GM23248 (cell line): ENCODE data around the gene SMIM23. TPM values are rescaled to one million over a fixed set of nuclear protein-coding genes. Genes with fewer than 3 reads are reported as not detected.

Source experiments
- DNase-seq: peaks from one replicate; pipeline ENCODE4 v3.0.0-alpha.2; 2015
- H2AFZ ChIP-seq: fragments of 200-600 bp; sonication (generic); 2 replicates; pipeline ENCODE4 v1.6.1; 2016; ENCODE audit warnings: antibody characterized with exemption
- H3F3A ChIP-seq: fragments of 200-600 bp; sonication (generic); 2 replicates; pipeline ENCODE4 v1.6.1; 2016; ENCODE audit warnings: mild to moderate bottlenecking, antibody characterized with exemption, mixed run types; ENCODE audit not compliant: insufficient read depth
- H3K27ac ChIP-seq: fragments of 200-600 bp; sonication (generic); 2 replicates; pipeline ENCODE4 v1.5.1; 2016; ENCODE audit warnings: mild to moderate bottlenecking
- H3K27me3 ChIP-seq: fragments of 200-600 bp; sonication (generic); replicated peaks from 2 replicates; pipeline ENCODE4 v1.6.1; 2016; ENCODE audit warnings: mild to moderate bottlenecking; ENCODE audit not compliant: insufficient read depth
- H3K36me3 ChIP-seq: fragments of 200-600 bp; sonication (generic); 2 replicates; pipeline ENCODE4 v1.6.1; 2016; ENCODE audit warnings: low read depth, mild to moderate bottlenecking
- H3K4me1 ChIP-seq: fragments of 200-600 bp; sonication (generic); 2 replicates; pipeline ENCODE4 v1.6.1; 2016; ENCODE audit warnings: mild to moderate bottlenecking; ENCODE audit not compliant: insufficient read depth
- H3K4me2 ChIP-seq: fragments of 200-600 bp; sonication (generic); one replicate; pipeline ENCODE4 v1.6.1; 2016; ENCODE audit warnings: mild to moderate bottlenecking; ENCODE audit not compliant: unreplicated experiment
- H3K4me3 ChIP-seq: fragments of 200-600 bp; sonication (generic); 2 replicates; pipeline ENCODE4 v1.5.1; 2016; ENCODE audit warnings: mild to moderate bottlenecking
- H3K79me2 ChIP-seq: fragments of 200-600 bp; sonication (generic); 2 replicates; pipeline ENCODE4 v1.6.1; 2016; ENCODE audit warnings: mild to moderate bottlenecking; ENCODE audit not compliant: insufficient read depth
- H3K9ac ChIP-seq: fragments of 200-600 bp; sonication (generic); 2 replicates; pipeline ENCODE4 v1.6.1; 2016; ENCODE audit warnings: mild to moderate bottlenecking
- H3K9me2 ChIP-seq: fragments of 200-600 bp; sonication (generic); 2 replicates; pipeline ENCODE4 v1.6.1; 2016; ENCODE audit warnings: mixed run types, mild to moderate bottlenecking, moderate library complexity; ENCODE audit not compliant: insufficient read depth
- H3K9me3 ChIP-seq: fragments of 200-600 bp; sonication (generic); one replicate; pipeline ENCODE4 v1.6.1; 2017; ENCODE audit warnings: low read depth
- H4K20me1 ChIP-seq: fragments of 200-600 bp; sonication (generic); 2 replicates; pipeline ENCODE4 v1.6.0; 2016; ENCODE audit not compliant: insufficient read depth
- EZH2 ChIP-seq: fragments of 200-600 bp; sonication (generic); IDR thresholded peaks from 2 replicates; pipeline ENCODE4 v1.6.1; 2018; ENCODE audit warnings: antibody characterized with exemption, mild to moderate bottlenecking; ENCODE audit not compliant: insufficient read depth, poor library complexity, severe bottlenecking
- EZH2phosphoT487 ChIP-seq: fragments of 200-600 bp; sonication (generic); IDR thresholded peaks from 2 replicates; pipeline ENCODE4 v1.6.1; 2018; ENCODE audit warnings: antibody characterized with exemption, moderate library complexity, mild to moderate bottlenecking, low read depth; ENCODE audit not compliant: insufficient read depth
- WGBS, 2 experiments: methylation state at CpG; one replicate each; pipeline ENCODE4 v1.1.6; 2015 to 2017; ENCODE audit warnings: low lambda C conversion rate in 2 of 2, low coverage in 1 of 2; ENCODE audit errors: missing lambda C conversion rate in 2 of 2; 5-methylcytosine and 5-hydroxymethylcytosine counted together
- in situ Hi-C: fragments of 300-500 bp; cut with MboI; formaldehyde crosslinking; loops from 2 replicates; pipeline ENCODE4 v1.15.0; 2020
- polyA plus RNA-seq: library from polyadenylated mRNA; unstranded; fragments of >200 nt; fragmentation: Nextera tagmentation; extraction: Ambion mirVana; gene quantifications from 2 replicates; pipeline ENCODE4 v1.2.1, GENCODE V29; 2016
- total RNA-seq: library from RNA; depleted of rRNA; stranded (reverse); fragments of >200 nt; shearing (Covaris generic); gene quantifications from 2 replicates; pipeline ENCODE4 v1.2.3, GENCODE V29; 2014

The SMIM23 gene
- total and polyA plus RNA-seq, 2 experiments from 2014 or later: not detected

GRCh38 chr5:171820561-171820960 lies 34.9 kb downstream of the SMIM23 start:
- Histone ChIP-seq H4K20me1 (no peaks in the 10 kb centered on the region), H3K9me2 (no peaks in the 10 kb centered on the region), H3K4me3 (no peak overlapping the region), H3K4me2 (no peak overlapping the region), H3K4me1 (no peaks in the 10 kb centered on the region), H3K36me3 (no peaks in the 10 kb centered on the region), H2AFZ (no peak overlapping the region), H3K27me3 (peaks cover 38% of the 10 kb centered on the region), H3K9me3 (no peaks in the 10 kb centered on the region), H3K27ac (no peak overlapping the region), H3K79me2 (no peaks in the 10 kb centered on the region), H3K9ac (no peak overlapping the region), H3F3A (no peaks in the 10 kb centered on the region)
- in situ Hi-C loops: no loop called here
- WGBS, 2 experiments: 60 to 67% methylated on average over 11 of the region's 11 CpGs
- DNase-seq: no peak
- no peak for TF ChIP-seq EZH2phosphoT487
- no peak for TF ChIP-seq EZH2

- Histone ChIP-seq H4K20me1 (no peaks in the 10 kb centered on the region), H3K27me3 (peaks cover 32% of the 10 kb centered on the region), H3K79me2 (no peaks in the 10 kb centered on the region), H3K4me1 (no peaks in the 10 kb centered on the region), H2AFZ (no peak overlapping the region), H3K9me3 (no peaks in the 10 kb centered on the region), H3K9ac (no peak overlapping the region), H3K4me2 (no peak overlapping the region), H3K36me3 (no peaks in the 10 kb centered on the region), H3K27ac (no peak overlapping the region), H3F3A (no peaks in the 10 kb centered on the region), H3K9me2 (no peaks in the 10 kb centered on the region), H3K4me3 (no peak overlapping the region)
- no peak for TF ChIP-seq EZH2
- no peak for TF ChIP-seq EZH2phosphoT487
- no peak for DNase-seq
- in situ Hi-C loops: no loop called here
- WGBS, 2 experiments: 59% methylated on average over 4 of the region's 4 CpGs
Observed at GRCh38 chr5:171821286-171821685, 35.7 kb downstream of the SMIM23 start.

GRCh38 chr5:171823269-171823668 lies 37.7 kb downstream of the SMIM23 start:
- H3K9me2 ChIP-seq: no peaks in the 10 kb centered on the region
- H3K36me3 ChIP-seq: no peaks in the 10 kb centered on the region
- no peaks in the 10 kb centered on the region for H3K9me3 ChIP-seq
- H3K4me3 ChIP-seq: no peak overlapping the region
- TF ChIP-seq EZH2 (no peak), EZH2phosphoT487 (no peak)
- H3K9ac ChIP-seq: no peak overlapping the region
- H3K27ac ChIP-seq: no peak overlapping the region
- no peaks in the 10 kb centered on the region for H3K4me1 ChIP-seq
- no peak for DNase-seq
- H3K27me3 ChIP-seq: peaks cover 15% of the 10 kb centered on the region
- no peaks in the 10 kb centered on the region for H4K20me1 ChIP-seq
- in situ Hi-C loops: no loop called here
- no peak overlapping the region for H3K4me2 ChIP-seq
- WGBS, 2 experiments: 35 to 38% methylated on average over 5 of the region's 5 CpGs
- no peaks in the 10 kb centered on the region for H3K79me2 ChIP-seq
- no peaks in the 10 kb centered on the region for H3F3A ChIP-seq
- H2AFZ ChIP-seq: no peak overlapping the region

GRCh38 chr5:171825051-171825450 lies 39.4 kb downstream of the SMIM23 start:
- no peaks in the 10 kb centered on the region for H3K4me1 ChIP-seq
- H3K9ac ChIP-seq: no peak overlapping the region
- TF ChIP-seq EZH2 (no peak), EZH2phosphoT487 (no peak)
- no peaks in the 10 kb centered on the region for H3K79me2 ChIP-seq
- peaks cover 1% of the 10 kb centered on the region; the same call in 1 of the 2 replicates for H3K27me3 ChIP-seq
- no peaks in the 10 kb centered on the region for H3F3A ChIP-seq
- H2AFZ ChIP-seq: no peak overlapping the region
- WGBS, 2 experiments: 65 to 77% methylated on average over 3 of the region's 3 CpGs
- no peak overlapping the region for H3K27ac ChIP-seq
- H3K4me2 ChIP-seq: no peak overlapping the region
- no peak overlapping the region for H3K4me3 ChIP-seq
- DNase-seq: peak; percentile 26
- H3K9me3 ChIP-seq: no peaks in the 10 kb centered on the region
- no peaks in the 10 kb centered on the region for H3K36me3 ChIP-seq
- H4K20me1 ChIP-seq: no peaks in the 10 kb centered on the region
- in situ Hi-C loops: loop anchor here (25.0 kb wide), 1 partner anchor 413 kb away; the partner anchor contains the start of gene FGF18
- no peaks in the 10 kb centered on the region for H3K9me2 ChIP-seq

GRCh38 chr5:171826132-171826531 lies 40.5 kb downstream of the SMIM23 start:
- no peak overlapping the region for H3K9ac ChIP-seq
- H3K4me3 ChIP-seq: no peak overlapping the region
- no peaks in the 10 kb centered on the region for H3K4me1 ChIP-seq
- TF ChIP-seq EZH2phosphoT487 (no peak), EZH2 (no peak)
- no peaks in the 10 kb centered on the region for H3K9me3 ChIP-seq
- H3K79me2 ChIP-seq: no peaks in the 10 kb centered on the region
- H4K20me1 ChIP-seq: no peaks in the 10 kb centered on the region
- H3K36me3 ChIP-seq: no peaks in the 10 kb centered on the region
- in situ Hi-C loops: loop anchor here (25.0 kb wide), 1 partner anchor 414 kb away; the partner anchor contains the start of gene FGF18
- no peaks in the 10 kb centered on the region for H3K9me2 ChIP-seq
- H3K4me2 ChIP-seq: no peak overlapping the region
- WGBS, 2 experiments: 46 to 48% methylated on average over 5 of the region's 5 CpGs
- no peaks in the 10 kb centered on the region; the same call in 1 of the 2 replicates for H3K27me3 ChIP-seq
- no peak overlapping the region for H2AFZ ChIP-seq
- no peak overlapping the region for H3K27ac ChIP-seq
- DNase-seq: peak; percentile 14
- H3F3A ChIP-seq: no peaks in the 10 kb centered on the region
